Measurements from ENCODE around the gene HHATL.

Gene HHATL

DNA sequence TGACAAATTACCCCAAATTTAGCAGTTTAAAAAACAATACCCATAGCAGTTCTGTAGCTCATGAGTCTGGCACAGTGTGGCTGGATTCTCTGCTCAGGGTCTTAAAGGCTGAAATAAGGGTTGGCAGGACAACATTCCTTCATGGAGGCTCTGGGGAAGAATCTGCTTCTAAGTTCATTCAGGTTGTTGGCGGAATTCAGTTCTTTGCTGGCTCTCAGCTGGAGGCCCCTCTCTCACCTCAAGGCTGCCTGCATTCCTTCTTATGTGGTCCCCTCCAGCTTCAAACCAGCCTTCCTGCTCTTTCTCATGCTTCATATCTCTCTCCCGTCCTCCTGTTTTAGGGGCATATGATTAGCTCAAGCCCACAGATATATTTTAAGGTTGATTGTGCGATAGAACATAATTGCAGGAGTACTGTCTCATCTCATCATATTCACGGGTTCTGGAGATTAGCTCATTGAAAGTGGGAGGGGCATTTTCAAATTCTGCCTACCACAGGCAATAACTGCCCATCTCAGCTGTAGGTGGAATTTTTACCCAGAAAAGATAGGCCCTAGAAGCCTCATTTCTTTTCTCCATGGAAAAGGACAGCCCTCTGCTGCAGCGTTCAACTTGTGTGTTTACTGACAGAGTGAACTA is 54.7 kb downstream of the HHATL start:
- no peak for DNase-seq
